GF-D8 (cell line): Measurements from ENCODE around the gene C3orf22.

ENCODE experiments used
- DNase-seq: peaks from one replicate; lab custom pipeline; 2025; lab: John Stamatoyannopoulos, UW

C3orf22 gene

GRCh38 chr3:126512916-126513650 lies 45.6 kb downstream of the C3orf22 start:
- DNase-seq: no peak

GRCh38 chr3:126512026-126512425 lies 46.7 kb downstream of the C3orf22 start:
- no peak for DNase-seq

- no peak for DNase-seq
Measured at GRCh38 chr3:126511291-126511690, 47.4 kb downstream of the C3orf22 start.

- DNase-seq: no peak
Measured at GRCh38 chr3:126510308-126510910, 48.3 kb downstream of the C3orf22 start.

- DNase-seq: no peak
Measured at GRCh38 chr3:126509597-126510307, 49.0 kb downstream of the C3orf22 start.

- no peak for DNase-seq
Measured at GRCh38 chr3:126508564-126508964, 50.2 kb downstream of the C3orf22 start.

GRCh38 chr3:126507886-126508285 lies 50.8 kb downstream of the C3orf22 start:
- DNase-seq: no peak

GRCh38 chr3:126503701-126504100 lies 55.0 kb downstream of the C3orf22 start:
- DNase-seq: no peak

- DNase-seq: no peak
Measured at GRCh38 chr3:126502656-126503055, 56.1 kb downstream of the C3orf22 start.

GRCh38 chr3:126501736-126502135 lies 57.0 kb downstream of the C3orf22 start:
- no peak for DNase-seq

GRCh38 chr3:126501054-126501453 lies 57.7 kb downstream of the C3orf22 start:
- DNase-seq: no peak

- DNase-seq: no peak
Measured at GRCh38 chr3:126500016-126500415, 58.7 kb downstream of the C3orf22 start.
